GM23248 (cell line): ENCODE results near the gene DOK5.

ENCODE experiments used
- EZH2 ChIP-seq: fragments of 200-600 bp; sonication (generic); IDR thresholded peaks from 2 replicates; pipeline ENCODE4 v1.6.1; 2018; ENCODE audit warnings: antibody characterized with exemption, mild to moderate bottlenecking; ENCODE audit not compliant: insufficient read depth, poor library complexity, severe bottlenecking
- EZH2phosphoT487 ChIP-seq: fragments of 200-600 bp; sonication (generic); IDR thresholded peaks from 2 replicates; pipeline ENCODE4 v1.6.1; 2018; ENCODE audit warnings: antibody characterized with exemption, moderate library complexity, mild to moderate bottlenecking, low read depth; ENCODE audit not compliant: insufficient read depth

- TF ChIP-seq EZH2: no peak
- no peak for TF ChIP-seq EZH2phosphoT487
Measured at GRCh38 chr20:54456961-54457360, 18.4 kb upstream of the DOK5 start.
